Activated T-cell treated with anti-CD3 and anti-CD28 coated beads, Interleukin-2, amount 50 U/mL, for 24 hours (primary cell): Measurements from ENCODE around the gene WDR37.

Source experiments
- DNase-seq: peaks from one replicate; pipeline ENCODE4 v3.0.0-alpha.2; 2020
- H3K27ac Mint-ChIP-seq: 2 replicates; pipeline ENCODE4 v1.8.0; 2020; ENCODE audit warnings: mild to moderate bottlenecking, mixed read lengths
- H3K27me3 Mint-ChIP-seq: 2 replicates; pipeline ENCODE4 v1.8.0; 2020; ENCODE audit warnings: mixed read lengths
- H3K36me3 Mint-ChIP-seq: 2 replicates; pipeline ENCODE4 v1.8.0; 2020; ENCODE audit warnings: low read depth, mixed read lengths
- H3K4me1 Mint-ChIP-seq: 2 replicates; pipeline ENCODE4 v1.8.0; 2020; ENCODE audit warnings: low read depth, mixed read lengths
- H3K4me3 Mint-ChIP-seq: 2 replicates; pipeline ENCODE4 v1.8.0; 2020; ENCODE audit warnings: mild to moderate bottlenecking, moderate library complexity, mixed read lengths
- H3K9me3 Mint-ChIP-seq: 2 replicates; pipeline ENCODE4 v1.8.0; 2020; ENCODE audit warnings: mixed read lengths

Gene WDR37

GRCh38 chr10:1126461-1126860, 70.3 kb downstream of the WDR37 start:
- DNase-seq = no peak
- H3K4me3 Mint-ChIP-seq = no peak overlapping the region
- H3K27ac Mint-ChIP-seq = peak overlapping the region; percentile 38

DNA sequence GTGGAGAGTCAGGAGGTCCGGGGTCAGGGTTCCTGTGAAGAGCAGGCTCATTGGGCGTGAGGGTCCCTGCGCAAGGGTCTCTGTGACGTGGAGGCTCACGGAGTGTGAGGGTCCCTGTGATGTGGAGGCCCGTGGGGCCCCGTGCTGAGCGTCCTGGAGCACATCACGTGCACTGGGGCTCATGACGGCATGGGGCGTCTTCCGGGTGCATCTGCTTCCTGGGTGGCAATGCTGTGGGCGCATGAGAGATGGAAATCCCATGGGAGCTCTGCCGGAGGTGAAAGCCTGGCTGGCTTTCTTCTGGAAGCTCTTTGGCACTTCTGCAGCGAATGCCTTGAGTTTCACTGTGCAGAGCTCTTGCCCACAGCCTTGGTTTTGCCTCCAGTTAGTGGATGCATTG, 71.4 kb downstream of the WDR37 start:
- Mint-ChIP-seq H3K4me1 (peaks cover 22% of the 10 kb centered on the region), H3K27ac (peak overlapping the region; percentile 34), H3K9me3 (no peaks in the 10 kb centered on the region), H3K27me3 (no peaks in the 10 kb centered on the region), H3K4me3 (no peak overlapping the region), H3K36me3 (peaks cover 94% of the 10 kb centered on the region)
- DNase-seq = no peak

More at GRCh38 chr10:1126461-1126860, 70.3 kb downstream of the WDR37 start:
- Mint-ChIP-seq H3K9me3 (no peaks in the 10 kb centered on the region), H3K27me3 (no peaks in the 10 kb centered on the region), H3K4me1 (peaks cover 26% of the 10 kb centered on the region), H3K36me3 (peaks cover 96% of the 10 kb centered on the region)

- peaks cover 92% of the 10 kb centered on the region for H3K36me3 Mint-ChIP-seq
- no peak overlapping the region for H3K4me3 Mint-ChIP-seq
- no peak for DNase-seq
- H3K27me3 Mint-ChIP-seq = no peaks in the 10 kb centered on the region
- no peaks in the 10 kb centered on the region for H3K9me3 Mint-ChIP-seq
- H3K27ac Mint-ChIP-seq = no peak overlapping the region
- H3K4me1 Mint-ChIP-seq = peaks cover 24% of the 10 kb centered on the region
Observed at GRCh38 chr10:1128115-1128514, 71.9 kb downstream of the WDR37 start.

DNA sequence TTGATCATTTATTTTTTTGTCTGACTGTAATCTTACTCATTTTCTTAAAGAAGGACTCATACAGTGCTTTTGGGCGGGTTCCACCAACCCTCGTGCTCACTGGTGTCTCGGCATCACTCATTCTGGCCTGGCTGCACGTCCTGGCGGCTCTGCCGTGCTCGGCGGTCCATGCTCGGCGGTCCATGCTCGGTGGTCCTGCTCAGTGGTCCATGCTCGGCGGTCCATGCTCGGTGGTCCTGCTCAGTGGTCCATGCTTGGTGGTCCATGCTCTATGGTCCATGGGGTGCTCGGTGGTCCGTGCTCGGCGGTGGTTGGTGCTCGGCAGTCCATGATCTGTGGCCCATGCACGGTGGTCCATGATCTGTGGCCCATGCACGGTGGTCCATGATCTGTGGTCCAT, 72.5 kb downstream of the WDR37 start:
- Mint-ChIP-seq H3K4me3 (no peak overlapping the region), H3K36me3 (peaks cover 88% of the 10 kb centered on the region), H3K4me1 (peaks cover 22% of the 10 kb centered on the region), H3K27me3 (no peaks in the 10 kb centered on the region), H3K27ac (no peak overlapping the region), H3K9me3 (no peaks in the 10 kb centered on the region)
- DNase-seq = no peak

DNA sequence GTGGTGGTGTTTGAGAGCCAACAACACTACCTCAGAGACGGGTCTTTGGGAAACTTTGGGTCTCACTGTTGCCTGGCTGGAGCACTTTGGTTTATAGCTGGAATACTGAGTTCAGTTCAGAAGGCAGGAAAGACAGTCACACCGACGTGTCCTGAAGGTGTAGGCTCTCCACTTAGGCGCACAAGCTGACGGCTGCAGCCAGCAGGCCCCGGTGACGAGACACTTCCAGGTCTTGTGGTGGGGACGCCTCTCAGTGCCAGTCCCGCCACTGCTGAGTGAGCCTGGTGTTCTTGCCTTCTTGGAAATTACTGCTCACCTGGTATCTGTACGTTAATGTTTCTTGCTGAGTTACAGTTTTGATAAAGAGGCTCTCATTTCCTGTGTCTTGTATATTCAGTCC, 74.0 kb downstream of the WDR37 start:
- Mint-ChIP-seq H3K4me3 (no peak overlapping the region), H3K27ac (peak overlapping the region; percentile 28), H3K36me3 (peaks cover 72% of the 10 kb centered on the region), H3K4me1 (peaks cover 17% of the 10 kb centered on the region), H3K9me3 (no peaks in the 10 kb centered on the region), H3K27me3 (no peaks in the 10 kb centered on the region)
- no peak for DNase-seq

GRCh38 chr10:1130995-1131790, 75.0 kb downstream of the WDR37 start:
- no peak overlapping the region for H3K4me3 Mint-ChIP-seq
- H3K36me3 Mint-ChIP-seq = peaks cover 63% of the 10 kb centered on the region
- H3K9me3 Mint-ChIP-seq = no peaks in the 10 kb centered on the region
- no peak for DNase-seq
- no peaks in the 10 kb centered on the region for H3K27me3 Mint-ChIP-seq
- H3K4me1 Mint-ChIP-seq = peaks cover 17% of the 10 kb centered on the region
- H3K27ac Mint-ChIP-seq = no peak overlapping the region

DNA sequence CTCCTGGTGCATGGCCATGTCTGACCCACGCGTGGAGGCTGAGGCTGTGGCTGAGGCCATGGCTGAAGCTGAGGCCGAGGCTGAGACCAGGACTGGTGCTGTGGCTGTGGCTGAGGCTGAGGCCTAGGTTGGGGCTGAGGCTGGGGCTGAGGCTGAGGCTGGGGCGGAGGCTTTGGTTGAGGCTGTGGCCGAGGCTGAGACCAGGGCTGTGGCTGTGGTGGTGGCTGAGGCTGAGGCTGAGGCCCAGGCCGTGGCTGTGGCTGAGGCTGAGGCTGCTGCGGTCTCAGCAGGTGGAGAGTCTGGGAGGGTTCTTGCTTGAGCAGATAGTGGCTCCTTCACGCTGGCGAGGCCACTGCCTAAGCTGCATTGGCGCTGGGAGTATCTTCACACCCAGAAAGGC, 76.4 kb downstream of the WDR37 start:
- Mint-ChIP-seq H3K27me3 (no peaks in the 10 kb centered on the region), H3K4me1 (peaks cover 15% of the 10 kb centered on the region), H3K9me3 (no peaks in the 10 kb centered on the region), H3K36me3 (peaks cover 49% of the 10 kb centered on the region), H3K27ac (no peak overlapping the region), H3K4me3 (no peak overlapping the region)
- DNase-seq = no peak

GRCh38 chr10:1133495-1134045, 77.4 kb downstream of the WDR37 start:
- no peak for DNase-seq
- Mint-ChIP-seq H3K4me1 (peaks cover 15% of the 10 kb centered on the region), H3K36me3 (peaks cover 40% of the 10 kb centered on the region), H3K27ac (peak overlapping the region; percentile 41), H3K4me3 (no peak overlapping the region), H3K27me3 (no peaks in the 10 kb centered on the region), H3K9me3 (peaks cover 5% of the 10 kb centered on the region)

- H3K9me3 Mint-ChIP-seq = peaks cover 11% of the 10 kb centered on the region
- no peak overlapping the region for H3K27ac Mint-ChIP-seq
- no peak for DNase-seq
- H3K27me3 Mint-ChIP-seq = no peaks in the 10 kb centered on the region
- no peak overlapping the region for H3K4me3 Mint-ChIP-seq
- peaks cover 35% of the 10 kb centered on the region for H3K36me3 Mint-ChIP-seq
- peaks cover 15% of the 10 kb centered on the region for H3K4me1 Mint-ChIP-seq
Observed at GRCh38 chr10:1134156-1134555, 78.0 kb downstream of the WDR37 start.

DNA sequence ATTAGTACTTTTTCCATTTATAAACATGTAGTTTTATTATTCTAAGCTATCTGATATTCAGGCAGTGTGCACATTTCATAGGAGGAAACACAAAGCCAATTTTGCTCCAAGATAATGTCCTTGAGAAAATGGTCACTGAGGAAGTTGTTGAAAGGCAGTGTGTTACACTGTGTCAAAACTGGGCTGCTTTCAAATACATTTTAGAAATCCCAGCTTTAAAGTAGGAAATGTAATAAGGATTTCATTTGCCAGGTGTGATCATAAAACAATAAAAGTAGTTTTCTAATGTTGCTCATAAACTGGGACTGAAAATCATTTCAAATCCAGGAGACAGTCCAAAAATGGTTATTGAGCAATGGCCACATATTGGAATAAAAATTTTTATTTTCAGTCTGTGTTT, 80.1 kb downstream of the WDR37 start:
- DNase-seq = no peak
- Mint-ChIP-seq H3K36me3 (peaks cover 13% of the 10 kb centered on the region), H3K27ac (no peak overlapping the region), H3K9me3 (peaks cover 12% of the 10 kb centered on the region), H3K4me3 (no peak overlapping the region), H3K27me3 (no peaks in the 10 kb centered on the region), H3K4me1 (peaks cover 15% of the 10 kb centered on the region)

GRCh38 chr10:1137499-1138163, 81.4 kb downstream of the WDR37 start:
- Mint-ChIP-seq H3K27ac (no peak overlapping the region), H3K9me3 (peaks cover 12% of the 10 kb centered on the region), H3K4me3 (no peak overlapping the region), H3K27me3 (peaks cover 2% of the 10 kb centered on the region), H3K4me1 (peaks cover 11% of the 10 kb centered on the region), H3K36me3 (peaks cover 1% of the 10 kb centered on the region)
- no peak for DNase-seq

DNA sequence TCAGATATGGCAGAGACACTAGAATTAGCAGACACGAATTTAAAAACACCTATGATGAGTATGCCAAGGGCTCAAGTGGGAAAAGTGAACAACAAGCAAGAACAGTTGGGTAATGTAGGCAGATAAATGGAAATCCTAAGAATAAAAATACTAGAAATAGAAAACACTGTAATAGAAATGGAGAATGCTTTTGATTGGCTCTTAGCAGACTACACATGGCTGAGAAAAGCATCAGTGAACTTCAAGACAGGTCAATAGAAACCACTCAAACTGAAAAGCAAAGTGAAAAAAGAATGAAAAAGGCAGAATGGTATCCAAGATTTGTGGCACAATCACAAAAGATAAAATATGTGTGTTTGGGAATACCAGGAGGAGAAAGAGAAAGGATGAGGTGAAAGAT, 82.3 kb downstream of the WDR37 start:
- Mint-ChIP-seq H3K4me1 (peaks cover 5% of the 10 kb centered on the region), H3K27ac (no peak overlapping the region), H3K9me3 (peaks cover 12% of the 10 kb centered on the region), H3K4me3 (no peak overlapping the region), H3K27me3 (peaks cover 2% of the 10 kb centered on the region), H3K36me3 (no peaks in the 10 kb centered on the region)
- DNase-seq = no peak

DNA sequence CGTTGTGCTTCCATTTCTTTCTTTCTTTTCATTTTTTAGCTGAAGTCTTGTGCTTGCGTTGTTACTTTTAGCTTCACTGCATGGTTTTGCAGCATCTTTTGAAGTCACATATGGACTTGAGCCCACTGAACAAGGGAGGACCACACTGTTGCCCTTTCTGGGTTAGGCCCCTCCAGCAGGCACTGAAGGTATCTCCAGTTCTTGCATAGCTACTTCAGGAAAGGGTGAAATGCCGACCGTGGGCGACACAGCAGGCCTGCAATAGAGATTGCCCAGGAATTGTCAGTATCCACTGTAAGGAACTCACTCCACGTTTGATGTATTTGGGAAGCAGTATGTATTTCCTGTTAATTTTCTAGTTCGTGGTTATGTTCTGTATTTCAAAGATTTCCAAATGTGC, 85.1 kb downstream of the WDR37 start:
- H3K4me3 Mint-ChIP-seq = no peak overlapping the region
- peaks cover 2% of the 10 kb centered on the region for H3K27me3 Mint-ChIP-seq
- no peaks in the 10 kb centered on the region for H3K36me3 Mint-ChIP-seq
- H3K4me1 Mint-ChIP-seq = no peaks in the 10 kb centered on the region
- H3K27ac Mint-ChIP-seq = no peak overlapping the region
- DNase-seq = no peak
- H3K9me3 Mint-ChIP-seq = peaks cover 17% of the 10 kb centered on the region

- Mint-ChIP-seq H3K36me3 (no peaks in the 10 kb centered on the region), H3K27me3 (peaks cover 4% of the 10 kb centered on the region), H3K27ac (no peak overlapping the region), H3K4me3 (no peak overlapping the region), H3K9me3 (peaks cover 19% of the 10 kb centered on the region), H3K4me1 (no peaks in the 10 kb centered on the region)
- DNase-seq = no peak
Observed at GRCh38 chr10:1141701-1142100, 85.5 kb downstream of the WDR37 start.

- H3K4me1 Mint-ChIP-seq = no peaks in the 10 kb centered on the region
- no peak overlapping the region for H3K27ac Mint-ChIP-seq
- no peak overlapping the region for H3K4me3 Mint-ChIP-seq
- H3K9me3 Mint-ChIP-seq = peaks cover 25% of the 10 kb centered on the region
- peaks cover 9% of the 10 kb centered on the region for H3K27me3 Mint-ChIP-seq
- DNase-seq = no peak
- no peaks in the 10 kb centered on the region for H3K36me3 Mint-ChIP-seq
Observed at GRCh38 chr10:1142596-1142995, 86.4 kb downstream of the WDR37 start.
